ENCODE measurements around the gene LATS1. TPM values are rescaled to one million over a fixed set of nuclear protein-coding genes. Genes with fewer than 3 reads are reported as not detected.

The LATS1 gene
- total and polyA plus RNA-seq, 10 of the 15 experiments (the other 5 are each of a cell fraction or from before 2014, with no cell fraction given) = 2.1 to 15.6 (median 11.0) TPM

DNA sequence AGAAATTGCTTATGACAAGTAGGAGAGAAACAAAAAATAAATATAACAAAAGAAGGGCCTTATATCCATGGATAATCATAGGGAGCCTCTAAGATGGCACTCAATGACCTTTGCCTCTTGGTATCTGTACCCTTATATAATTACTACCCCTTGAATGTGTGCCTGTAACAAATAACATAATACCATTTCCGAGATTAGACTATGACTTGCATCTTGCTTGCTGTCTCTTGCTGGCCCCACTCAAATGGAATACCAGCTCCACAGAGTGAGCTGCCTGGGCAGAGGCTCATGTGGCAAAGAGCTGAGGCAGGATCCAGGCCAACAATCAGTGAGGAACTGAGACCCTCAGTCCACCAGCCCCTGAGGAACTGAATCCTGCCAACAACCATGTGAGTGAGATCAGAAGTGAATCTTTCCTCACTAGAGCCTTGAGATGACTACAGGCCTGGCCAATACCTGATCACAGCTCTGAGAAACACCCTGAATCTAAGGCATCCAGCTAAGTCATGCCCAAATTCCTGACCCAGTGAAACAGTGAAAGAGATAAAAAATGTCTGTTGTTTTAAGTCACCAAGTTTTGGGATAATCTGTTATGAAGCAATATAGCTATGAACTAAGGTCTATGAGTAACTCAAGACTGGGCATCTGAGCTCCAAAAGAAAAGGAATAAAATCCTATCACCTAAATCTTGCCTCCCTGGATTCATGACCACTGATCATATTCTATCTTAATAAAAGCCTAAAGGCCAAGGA is 74.9 kb downstream of the LATS1 start:
- Histone ChIP-seq H4K20me1 (ENCODE audit: control insufficient read depth, insufficient read depth) (no peaks in the 10 kb centered on the region), H3K9me3 (replicated peaks; ENCODE audit: control insufficient read depth, insufficient read depth, low read length) (no peaks in the 10 kb centered on the region; the same call in 1 of the 3 replicates), H3K4me2 (ENCODE audit: control insufficient read depth, insufficient read depth) (peak overlapping the region; percentile 49), H3K9ac (ENCODE audit: control insufficient read depth, insufficient read depth, low read length) (peak overlapping the region; percentile 15; the same call in 1 of the 2 replicates), H2AFZ (ENCODE audit: control insufficient read depth, low read depth, low read length) (no peak overlapping the region), H3K27me3 (replicated peaks in 1 of 2; ENCODE audit: control insufficient read depth in 2 of 2, insufficient read depth in 2 of 2, low read length in 1 of 2) (no peaks in the 10 kb centered on the region), H3K27ac (ENCODE audit: control insufficient read depth, insufficient read depth) (peak overlapping the region; percentile 31; the same call in 1 of the 2 replicates), H3K79me2 (ENCODE audit: control insufficient read depth, insufficient read depth, low read length) (peaks cover 50% of the 10 kb centered on the region), H3K4me3 (no peak overlapping the region), H3K4me1 (ENCODE audit: control insufficient read depth, insufficient read depth, low read length) (peaks cover 6% of the 10 kb centered on the region; the same call in 1 of the 2 replicates), H3K36me3 (ENCODE audit: control insufficient read depth in 2 of 2, insufficient read depth in 2 of 2, low read length in 1 of 2) (no peaks in the 10 kb centered on the region; a peak in 1 of 4 replicates)
- DNase-seq (ENCODE audit: low read depth, low spot score) (no peak), ATAC-seq (peak; percentile 76), FAIRE-seq (no peak)
- CTCF ChIA-PET = interaction anchor here (1.2 to 1.6 kb wide), 2 partner anchors 13 to 18 kb away, joined by 4 to 5 read pairs; no protein-coding TSS in a partner anchor
- POLR2A ChIA-PET = interaction anchor here (0.7 to 1.2 kb wide), 2 partner anchors 13 to 76 kb away, joined by 3 to 6 read pairs; no protein-coding TSS in a partner anchor
- WGBS (ENCODE audit: insufficient coverage, insufficient replicate concordance, low lambda C conversion rate, missing lambda C conversion rate) = 46% methylated on average over 1 of the region's 1 CpG
- no TSS peak for BruUV-seq (replicated peaks)
- in situ Hi-C loops (cut with MboI) (no loop called here), intact Hi-C loops (cut with micrococcal nuclease; ENCODE audit: unreplicated experiment) (no loop called here)
- RAD21 ChIA-PET (ENCODE audit: unreplicated experiment) = no interaction called here
- SMC1A ChIA-PET (ENCODE audit: uncharacterized antibody, unreplicated experiment) = interaction anchor here (0.7 to 1.9 kb wide), 8 partner anchors 10 to 78 kb away, joined by 3 to 5 read pairs (median 4); no protein-coding TSS in a partner anchor
- TF ChIP-seq, protein P1, sequence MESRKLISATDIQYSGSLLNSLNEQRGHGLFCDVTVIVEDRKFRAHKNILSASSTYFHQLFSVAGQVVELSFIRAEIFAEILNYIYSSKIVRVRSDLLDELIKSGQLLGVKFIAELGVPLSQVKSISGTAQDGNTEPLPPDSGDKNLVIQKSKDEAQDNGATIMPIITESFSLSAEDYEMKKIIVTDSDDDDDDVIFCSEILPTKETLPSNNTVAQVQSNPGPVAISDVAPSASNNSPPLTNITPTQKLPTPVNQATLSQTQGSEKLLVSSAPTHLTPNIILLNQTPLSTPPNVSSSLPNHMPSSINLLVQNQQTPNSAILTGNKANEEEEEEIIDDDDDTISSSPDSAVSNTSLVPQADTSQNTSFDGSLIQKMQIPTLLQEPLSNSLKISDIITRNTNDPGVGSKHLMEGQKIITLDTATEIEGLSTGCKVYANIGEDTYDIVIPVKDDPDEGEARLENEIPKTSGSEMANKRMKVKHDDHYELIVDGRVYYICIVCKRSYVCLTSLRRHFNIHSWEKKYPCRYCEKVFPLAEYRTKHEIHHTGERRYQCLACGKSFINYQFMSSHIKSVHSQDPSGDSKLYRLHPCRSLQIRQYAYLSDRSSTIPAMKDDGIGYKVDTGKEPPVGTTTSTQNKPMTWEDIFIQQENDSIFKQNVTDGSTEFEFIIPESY (IDR thresholded peaks at IDR 0.05) = no peak
- TF ChIP-seq YBX1 (IDR thresholded peaks at IDR 0.05) (no peak), POU2F2 (IDR thresholded peaks at IDR 0.05; ENCODE audit: borderline replicate concordance, low read depth, low read length) (no peak), ZZZ3 (IDR thresholded peaks at IDR 0.05; ENCODE audit: control insufficient read depth, insufficient read length, low read depth) (no peak), SIN3A (IDR thresholded peaks at IDR 0.05; ENCODE audit: low read depth, low read length) (no peak), NFXL1 (IDR thresholded peaks at IDR 0.05; ENCODE audit: borderline replicate concordance) (no peak), JUNB (IDR thresholded peaks at IDR 0.05) (peak; percentile 45; the same call in 1 of the 2 replicates), IKZF2 (IDR thresholded peaks at IDR 0.05) (no peak), CREB1 (IDR thresholded peaks at IDR 0.05; ENCODE audit: low read depth) (no peak), RUNX3 (IDR thresholded peaks at IDR 0.05; ENCODE audit: low read length) (0 out of 2 replicates have a peak, but pooled peaks have one; percentile 21), MEF2B (IDR thresholded peaks at IDR 0.05; ENCODE audit: partially characterized antibody, poor library complexity, severe bottlenecking) (no peak), MTA2 (IDR thresholded peaks at IDR 0.05; ENCODE audit: low read depth) (no peak), CBFB (IDR thresholded peaks at IDR 0.05; ENCODE audit: low read depth) (no peak), HDGF (IDR thresholded peaks at IDR 0.05) (no peak), ESRRA (IDR thresholded peaks at IDR 0.05; ENCODE audit: low read length) (no peak), IKZF1 (conservative IDR thresholded peaks at IDR 0.05) (no peak), IRF4 (IDR thresholded peaks at IDR 0.05; ENCODE audit: low read depth, low read length) (peak; percentile 74)
- TF ChIP-seq, protein P2, sequence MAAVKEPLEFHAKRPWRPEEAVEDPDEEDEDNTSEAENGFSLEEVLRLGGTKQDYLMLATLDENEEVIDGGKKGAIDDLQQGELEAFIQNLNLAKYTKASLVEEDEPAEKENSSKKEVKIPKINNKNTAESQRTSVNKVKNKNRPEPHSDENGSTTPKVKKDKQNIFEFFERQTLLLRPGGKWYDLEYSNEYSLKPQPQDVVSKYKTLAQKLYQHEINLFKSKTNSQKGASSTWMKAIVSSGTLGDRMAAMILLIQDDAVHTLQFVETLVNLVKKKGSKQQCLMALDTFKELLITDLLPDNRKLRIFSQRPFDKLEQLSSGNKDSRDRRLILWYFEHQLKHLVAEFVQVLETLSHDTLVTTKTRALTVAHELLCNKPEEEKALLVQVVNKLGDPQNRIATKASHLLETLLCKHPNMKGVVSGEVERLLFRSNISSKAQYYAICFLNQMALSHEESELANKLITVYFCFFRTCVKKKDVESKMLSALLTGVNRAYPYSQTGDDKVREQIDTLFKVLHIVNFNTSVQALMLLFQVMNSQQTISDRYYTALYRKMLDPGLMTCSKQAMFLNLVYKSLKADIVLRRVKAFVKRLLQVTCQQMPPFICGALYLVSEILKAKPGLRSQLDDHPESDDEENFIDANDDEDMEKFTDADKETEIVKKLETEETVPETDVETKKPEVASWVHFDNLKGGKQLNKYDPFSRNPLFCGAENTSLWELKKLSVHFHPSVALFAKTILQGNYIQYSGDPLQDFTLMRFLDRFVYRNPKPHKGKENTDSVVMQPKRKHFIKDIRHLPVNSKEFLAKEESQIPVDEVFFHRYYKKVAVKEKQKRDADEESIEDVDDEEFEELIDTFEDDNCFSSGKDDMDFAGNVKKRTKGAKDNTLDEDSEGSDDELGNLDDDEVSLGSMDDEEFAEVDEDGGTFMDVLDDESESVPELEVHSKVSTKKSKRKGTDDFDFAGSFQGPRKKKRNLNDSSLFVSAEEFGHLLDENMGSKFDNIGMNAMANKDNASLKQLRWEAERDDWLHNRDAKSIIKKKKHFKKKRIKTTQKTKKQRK (IDR thresholded peaks at IDR 0.05; ENCODE audit: low read depth, low read length) = no peak
- TF ChIP-seq, protein P3, sequence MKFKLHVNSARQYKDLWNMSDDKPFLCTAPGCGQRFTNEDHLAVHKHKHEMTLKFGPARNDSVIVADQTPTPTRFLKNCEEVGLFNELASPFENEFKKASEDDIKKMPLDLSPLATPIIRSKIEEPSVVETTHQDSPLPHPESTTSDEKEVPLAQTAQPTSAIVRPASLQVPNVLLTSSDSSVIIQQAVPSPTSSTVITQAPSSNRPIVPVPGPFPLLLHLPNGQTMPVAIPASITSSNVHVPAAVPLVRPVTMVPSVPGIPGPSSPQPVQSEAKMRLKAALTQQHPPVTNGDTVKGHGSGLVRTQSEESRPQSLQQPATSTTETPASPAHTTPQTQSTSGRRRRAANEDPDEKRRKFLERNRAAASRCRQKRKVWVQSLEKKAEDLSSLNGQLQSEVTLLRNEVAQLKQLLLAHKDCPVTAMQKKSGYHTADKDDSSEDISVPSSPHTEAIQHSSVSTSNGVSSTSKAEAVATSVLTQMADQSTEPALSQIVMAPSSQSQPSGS (IDR thresholded peaks at IDR 0.05; ENCODE audit: low read length) = peak; percentile 36; the same call in 1 of the 2 replicates

Data from GM12878 (cell line).